T-helper 1 cell treated with Interleukin-12 subunit alpha and Interleukin-12 subunit beta and Interleukin-4 antibody, amounts not matched to agents 30 ng/mL and 1 ng/mL, for 36 hours (primary cell): ENCODE results near the gene TXNL4A. TPM values are rescaled to one million over a fixed set of nuclear protein-coding genes. Genes with fewer than 3 reads are reported as not detected.

Experiments used
- intact Hi-C: fragments of 100-400 bp; cut with micrococcal nuclease; formaldehyde crosslinking; loops from one replicate; pipeline ENCODE4 v1.15.1; 2024
- total RNA-seq: library from RNA; stranded (reverse); gene quantifications from 2 replicates; pipeline ENCODE4 v1.2.3, GENCODE V29; 2022

Gene TXNL4A
- total RNA-seq, 1 donor from 2014 or later = 125 TPM

GRCh38 chr18:79965119-79965902, 23.1 kb downstream of the TXNL4A start:
- intact Hi-C loops = loop anchor here (1.0 kb wide), 1 partner anchor 23 kb away; the partner anchor contains the start of gene TXNL4A

DNA sequence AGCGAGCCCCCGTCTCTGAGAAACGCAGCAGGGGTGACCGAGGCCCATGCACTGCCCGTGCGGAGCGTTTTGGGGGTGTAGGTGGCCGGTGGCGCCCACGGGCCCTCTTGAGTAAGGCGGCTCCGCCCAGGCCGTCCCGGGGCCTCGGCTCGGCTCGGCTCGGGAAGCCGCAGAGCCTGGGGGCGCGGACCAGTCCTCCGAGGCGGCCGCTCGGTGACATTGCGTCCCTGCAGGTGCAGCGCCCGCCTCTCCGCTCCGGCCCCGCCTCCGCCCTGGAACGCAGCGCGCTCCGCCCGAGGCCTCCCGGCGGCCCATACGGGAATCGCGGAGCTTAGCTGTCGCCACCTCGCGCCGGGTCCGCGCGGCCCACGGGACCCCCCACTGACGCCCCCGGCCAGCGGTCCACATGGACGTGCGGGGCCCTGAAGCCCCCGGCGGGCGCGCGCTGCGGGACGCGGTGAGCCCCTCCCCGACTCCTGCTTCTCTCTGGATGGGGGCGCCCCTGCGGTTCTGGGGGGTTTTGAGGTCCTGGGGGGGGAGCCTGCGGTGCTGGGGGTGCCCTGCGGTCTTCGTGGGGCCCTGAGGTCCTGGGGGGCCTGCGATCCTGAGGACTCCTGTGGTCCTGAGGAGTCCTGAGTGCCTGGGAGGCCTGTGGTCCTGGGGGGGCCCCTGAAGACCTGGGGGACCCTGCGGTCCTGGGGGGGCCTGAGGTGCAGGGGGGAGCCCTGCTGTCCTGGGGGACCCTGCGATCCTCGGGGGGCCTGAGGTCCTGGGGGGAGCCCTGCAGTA, 23.8 kb downstream of the TXNL4A start, which contains the start of gene HSBP1L1:
HSBP1L1 (plus strand) TSS at position 314 of the 789 bp plus-strand sequence; CDS start at position 407, 93 bp downstream.
- intact Hi-C loops = loop anchor here (1.0 kb wide), 4 partner anchors 13 to 285 kb away; partner anchors contain the start of genes CTDP1, RBFA, SLC66A2 and TXNL4A

- intact Hi-C loops = loop anchor here (1.0 kb wide), 3 partner anchors 12 to 284 kb away; partner anchors contain the start of genes CTDP1, RBFA and SLC66A2
Measured at GRCh38 chr18:79963658-79964329, 24.6 kb downstream of the TXNL4A start.

DNA sequence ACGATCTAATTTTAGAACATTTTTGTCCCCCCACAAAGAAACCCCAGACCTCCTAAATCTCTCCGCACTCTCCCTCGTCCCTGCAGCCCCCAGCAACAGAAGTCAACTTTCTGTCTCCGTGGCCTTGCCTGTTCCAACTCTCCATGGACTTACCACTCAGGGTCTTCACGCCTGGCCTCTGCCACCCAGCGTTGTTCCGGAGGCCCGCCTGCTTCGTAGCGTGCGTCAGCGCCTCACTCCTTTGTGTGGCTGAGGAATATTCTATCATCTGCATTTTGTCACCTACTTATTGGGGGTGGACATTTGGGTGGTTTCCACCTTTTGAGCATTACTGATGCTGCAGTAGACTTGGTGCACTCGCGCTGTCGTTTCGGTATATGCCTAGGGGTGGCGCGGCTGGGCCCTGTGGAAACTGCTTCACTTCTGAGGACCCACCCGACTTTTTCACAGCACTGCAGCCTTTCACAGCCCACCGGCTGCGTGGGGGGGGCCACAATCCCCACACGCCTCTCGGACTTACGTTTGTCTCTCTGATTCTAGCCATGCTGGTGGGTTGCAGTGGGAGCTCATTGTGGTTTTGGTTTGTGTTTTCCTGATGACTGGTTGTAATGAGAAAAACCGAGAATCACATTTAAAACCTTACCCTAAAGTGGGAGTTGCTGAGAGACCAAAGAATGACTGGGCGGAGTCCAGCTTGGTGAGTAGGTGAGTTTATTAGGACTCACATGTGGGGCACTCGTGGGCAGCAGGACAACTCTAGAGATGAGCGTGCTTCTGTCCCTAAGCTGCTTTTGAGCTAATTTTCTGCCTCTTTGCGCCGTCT, 25.3 kb downstream of the TXNL4A start:
- intact Hi-C loops = no loop called here

DNA sequence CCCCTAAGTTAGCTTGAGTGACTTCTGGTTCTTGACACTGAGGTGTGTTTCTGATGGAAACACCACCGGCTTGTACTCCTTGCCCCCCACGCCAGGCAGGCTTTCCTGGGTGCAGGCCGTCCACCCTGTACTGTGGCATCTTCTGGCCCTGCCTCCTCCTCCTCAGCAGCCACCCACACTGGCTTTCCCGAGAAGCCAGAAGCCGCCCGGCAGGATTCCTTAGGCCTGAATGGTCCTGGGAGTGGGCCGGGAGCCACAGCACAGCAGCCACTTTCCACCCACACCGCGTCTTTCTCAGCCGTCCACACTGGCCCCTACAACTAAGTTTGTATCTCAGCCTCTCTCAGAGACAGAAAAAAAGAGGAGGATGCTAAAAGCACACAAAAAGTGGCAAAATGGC, 26.1 kb downstream of the TXNL4A start:
- intact Hi-C loops = no loop called here

GRCh38 chr18:79961527-79962291, 26.7 kb downstream of the TXNL4A start:
- intact Hi-C loops = no loop called here

DNA sequence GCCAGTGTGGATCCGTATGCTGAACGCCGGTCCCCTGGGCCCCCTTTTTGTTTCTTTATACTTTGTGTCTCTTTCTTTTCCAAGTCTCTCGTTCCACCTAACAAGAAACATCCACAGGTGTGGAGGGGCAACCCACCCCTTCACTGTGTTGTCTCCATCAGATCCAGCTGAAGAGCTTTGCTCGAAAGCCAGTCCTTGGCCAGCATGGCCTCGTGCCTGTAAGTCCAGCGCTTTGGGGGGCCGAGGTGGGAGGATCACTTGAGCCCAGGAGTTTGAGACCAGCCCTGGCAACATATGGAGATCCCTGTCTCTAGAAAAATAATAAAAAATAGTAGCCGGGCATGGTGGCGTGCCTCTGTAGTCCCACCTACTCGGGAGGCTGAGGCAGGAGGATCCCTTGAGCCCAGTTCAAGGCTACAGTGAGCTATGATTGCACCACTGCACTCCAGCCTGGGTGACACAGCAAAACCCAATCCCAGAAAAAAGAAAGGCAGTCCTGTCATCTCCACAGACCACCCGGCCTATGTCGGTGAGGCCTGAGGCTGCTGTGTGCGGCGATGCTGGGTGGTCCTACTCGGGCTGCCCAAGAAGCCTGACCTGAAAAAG, 27.3 kb downstream of the TXNL4A start:
- intact Hi-C loops = loop anchor here (1.0 kb wide), 1 partner anchor 10 kb away; the partner anchor contains the start of gene SLC66A2

- intact Hi-C loops = loop anchor here (1.0 kb wide), 1 partner anchor 9 kb away; the partner anchor contains the start of gene SLC66A2
Measured at GRCh38 chr18:79960161-79960801, 28.1 kb downstream of the TXNL4A start.

- intact Hi-C loops = no loop called here
Measured at GRCh38 chr18:79958981-79959380, 29.4 kb downstream of the TXNL4A start.

- intact Hi-C loops = no loop called here
Measured at GRCh38 chr18:79956276-79956675, 32.1 kb downstream of the TXNL4A start.

GRCh38 chr18:79955302-79956075, 32.9 kb downstream of the TXNL4A start:
- intact Hi-C loops = no loop called here

DNA sequence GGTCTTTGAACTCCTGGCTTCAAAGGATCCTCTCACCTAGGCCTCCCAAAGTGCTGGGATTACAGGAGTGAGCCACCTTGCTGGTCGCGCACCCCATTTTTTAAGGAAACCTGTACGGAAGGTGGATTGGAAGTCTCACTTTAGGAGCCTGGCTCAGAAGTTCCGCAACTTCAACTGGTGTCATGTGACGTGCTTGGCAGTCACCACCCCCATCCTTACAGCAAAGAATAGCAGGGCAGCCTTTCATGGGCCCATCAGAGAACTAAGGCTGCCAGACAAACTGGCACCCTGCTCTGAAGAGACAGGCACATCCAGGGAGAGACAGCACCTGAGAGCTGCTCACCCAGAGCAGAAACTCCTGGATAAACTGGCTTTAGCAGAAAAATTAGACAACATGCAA, 33.6 kb downstream of the TXNL4A start:
- intact Hi-C loops = loop anchor here (5.0 kb wide), 1 partner anchor 562 kb away; no protein-coding TSS in a partner anchor

DNA sequence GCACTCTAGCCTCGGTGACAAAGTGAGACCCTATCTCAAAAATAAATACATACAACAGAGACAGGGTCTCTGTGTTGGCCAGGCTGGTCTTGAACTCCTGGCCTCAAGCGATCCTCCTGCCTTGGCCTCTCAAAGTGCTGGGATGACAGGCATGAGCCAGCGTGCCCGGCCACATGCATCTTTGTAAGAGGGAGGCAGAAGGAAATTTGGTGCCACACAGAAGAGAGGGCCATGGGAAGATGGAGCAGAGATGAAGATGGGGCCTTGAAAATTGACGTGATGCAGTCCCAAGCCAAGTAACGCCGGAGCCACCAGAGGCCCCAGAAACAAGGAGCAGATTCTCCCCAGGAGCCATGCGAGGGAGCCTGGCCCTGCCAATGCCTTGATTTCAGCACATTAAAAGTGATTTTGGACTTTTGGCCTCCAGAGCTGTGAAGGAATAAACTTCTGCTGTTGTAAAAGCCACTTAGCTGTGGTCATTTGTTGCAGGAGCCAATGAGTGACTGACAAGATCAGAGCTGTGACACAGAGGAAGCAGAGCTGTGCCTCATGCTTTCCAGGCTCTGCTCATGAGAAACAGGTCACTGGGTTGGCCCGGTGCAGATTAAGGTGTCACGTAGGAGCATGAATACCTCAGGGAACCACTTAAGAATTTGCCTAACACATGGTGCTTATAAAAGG, 34.3 kb downstream of the TXNL4A start:
- intact Hi-C loops = loop anchor here (5.0 kb wide), 1 partner anchor 562 kb away; no protein-coding TSS in a partner anchor

DNA sequence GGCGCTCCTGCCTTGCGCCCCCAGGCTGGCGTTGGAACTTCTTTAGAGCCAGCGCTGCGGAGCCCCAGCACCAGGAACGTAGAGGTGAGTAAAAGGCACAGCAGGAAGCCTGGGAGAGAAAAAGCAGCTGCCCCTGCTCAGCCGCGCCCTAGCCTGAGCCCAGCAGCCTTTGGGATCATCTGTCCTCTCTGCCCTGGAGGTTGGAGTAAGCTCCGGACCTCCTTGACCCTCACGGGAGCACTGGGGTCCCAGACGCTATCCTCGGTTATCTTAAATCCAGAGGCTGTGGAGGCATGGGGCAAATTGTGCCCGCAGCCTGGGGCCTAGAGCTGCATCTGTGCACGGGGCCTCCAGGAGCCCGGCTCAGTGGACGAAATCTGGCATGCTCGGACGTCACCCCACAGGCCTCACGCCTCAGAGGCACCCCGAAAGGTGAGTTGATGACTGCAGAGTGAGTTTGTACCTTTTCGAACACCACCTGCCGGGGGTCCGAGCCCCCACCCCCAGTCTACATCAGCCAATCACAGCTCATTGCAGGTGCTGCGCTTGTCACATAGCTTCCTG, 35.3 kb downstream of the TXNL4A start:
- intact Hi-C loops = loop anchor here (5.0 kb wide), 1 partner anchor 561 kb away; no protein-coding TSS in a partner anchor

GRCh38 chr18:79952456-79952995, 35.8 kb downstream of the TXNL4A start:
- intact Hi-C loops = loop anchor here (5.0 kb wide), 1 partner anchor 560 kb away; no protein-coding TSS in a partner anchor
